Measurements from ENCODE around the gene BPIFB4. TPM values are rescaled to one million over a fixed set of nuclear protein-coding genes. Genes with fewer than 3 reads are reported as not detected.

BPIFB4 gene
- total RNA-seq, 1 donor from 2014 or later, result not detected

- H3K27me3 ChIP-seq (ENCODE audit: control insufficient read depth, insufficient read depth, low read length), result no peaks in the 10 kb centered on the region
- no peak for TF ChIP-seq CTCF (IDR thresholded peaks at IDR 0.05; ENCODE audit: insufficient read depth, low read length, poor library complexity, severe bottlenecking)
- DNase-seq (ENCODE audit: low read depth), result no peak
- H3K36me3 ChIP-seq (ENCODE audit: control insufficient read depth, insufficient read depth, low read length), result no peaks in the 10 kb centered on the region
- H3K4me3 ChIP-seq (ENCODE audit: low read depth, low read length), result no peak overlapping the region
Measured at GRCh38 chr20:33072362-33072761, 7.1 kb upstream of the BPIFB4 start.

GRCh38 chr20:33072813-33073212 is 6.6 kb upstream of the BPIFB4 start:
- no peak for TF ChIP-seq CTCF (IDR thresholded peaks at IDR 0.05; ENCODE audit: insufficient read depth, low read length, poor library complexity, severe bottlenecking)
- Histone ChIP-seq H3K4me3 (ENCODE audit: low read depth, low read length) (no peak overlapping the region), H3K36me3 (ENCODE audit: control insufficient read depth, insufficient read depth, low read length) (no peaks in the 10 kb centered on the region), H3K27me3 (ENCODE audit: control insufficient read depth, insufficient read depth, low read length) (no peaks in the 10 kb centered on the region)
- no peak for DNase-seq (ENCODE audit: low read depth)

GRCh38 chr20:33074675-33075074 is 4.8 kb upstream of the BPIFB4 start:
- no peak overlapping the region for H3K4me3 ChIP-seq (ENCODE audit: low read depth, low read length)
- H3K27me3 ChIP-seq (ENCODE audit: control insufficient read depth, insufficient read depth, low read length), result no peaks in the 10 kb centered on the region

GRCh38 chr20:33075281-33075680 is 4.2 kb upstream of the BPIFB4 start:
- Histone ChIP-seq H3K4me3 (ENCODE audit: low read depth, low read length) (no peak overlapping the region), H3K27me3 (ENCODE audit: control insufficient read depth, insufficient read depth, low read length) (no peaks in the 10 kb centered on the region), H3K36me3 (ENCODE audit: control insufficient read depth, insufficient read depth, low read length) (no peaks in the 10 kb centered on the region)
- DNase-seq (ENCODE audit: low read depth), result no peak
- TF ChIP-seq CTCF (IDR thresholded peaks at IDR 0.05; ENCODE audit: insufficient read depth, low read length, poor library complexity, severe bottlenecking), result no peak

More at GRCh38 chr20:33074675-33075074, 4.8 kb upstream of the BPIFB4 start:
- DNase-seq (ENCODE audit: low read depth), result no peak
- no peaks in the 10 kb centered on the region for H3K36me3 ChIP-seq (ENCODE audit: control insufficient read depth, insufficient read depth, low read length)
- no peak for TF ChIP-seq CTCF (IDR thresholded peaks at IDR 0.05; ENCODE audit: insufficient read depth, low read length, poor library complexity, severe bottlenecking)

GRCh38 chr20:33076662-33077372 is 2.6 kb upstream of the BPIFB4 start:
- no peaks in the 10 kb centered on the region for H3K27me3 ChIP-seq (ENCODE audit: control insufficient read depth, insufficient read depth, low read length)
- H3K4me3 ChIP-seq (ENCODE audit: low read depth, low read length), result no peak overlapping the region
- DNase-seq (ENCODE audit: low read depth), result no peak
- H3K36me3 ChIP-seq (ENCODE audit: control insufficient read depth, insufficient read depth, low read length), result no peaks in the 10 kb centered on the region
- TF ChIP-seq CTCF (IDR thresholded peaks at IDR 0.05; ENCODE audit: insufficient read depth, low read length, poor library complexity, severe bottlenecking), result no peak
